Neural cell (in vitro differentiated cells): ENCODE results near the gene CTSZ. TPM values are rescaled to one million over a fixed set of nuclear protein-coding genes. Genes with fewer than 3 reads are reported as not detected.

Experiments
- H2AFZ ChIP-seq: fragments of 200-600, 300-800 bp; sonication (generic), shearing (Covaris generic); 2 replicates; pipeline ENCODE4 v1.6.0; 2014; ENCODE audit warnings: low read depth, mild to moderate bottlenecking, antibody characterized with exemption, low read length, moderate library complexity
- H3F3A ChIP-seq: fragments of 200-600 bp; shearing (Covaris generic); 2 replicates; pipeline ENCODE4 v1.6.1; 2016; ENCODE audit warnings: mild to moderate bottlenecking, moderate library complexity, mixed read lengths, antibody characterized with exemption, low read length; ENCODE audit not compliant: insufficient read depth, poor library complexity, severe bottlenecking
- H3K27ac ChIP-seq: fragments of 200-600, 300-800 bp; sonication (generic), shearing (Covaris generic); 2 replicates; pipeline ENCODE4 v1.5.1; 2014; ENCODE audit warnings: mild to moderate bottlenecking, low read length, moderate library complexity
- H3K27me3 ChIP-seq: fragments of 300-800, 200-600 bp; sonication (generic), shearing (Covaris generic); 2 replicates; pipeline ENCODE4 v1.6.0; 2014; ENCODE audit warnings: mild to moderate bottlenecking, low read depth, low read length, moderate library complexity; ENCODE audit not compliant: insufficient read depth
- H3K36me3 ChIP-seq: fragments of 300-800, 200-600 bp; sonication (generic), shearing (Covaris generic); 2 replicates; pipeline ENCODE4 v1.5.1; 2014; ENCODE audit warnings: mild to moderate bottlenecking, antibody characterized with exemption, low read length, moderate library complexity; ENCODE audit not compliant: insufficient read depth
- H3K4me2 ChIP-seq: fragments of 300-800, 200-600 bp; sonication (generic), shearing (Covaris generic); 2 replicates; pipeline ENCODE4 v1.6.0; 2014; ENCODE audit warnings: mild to moderate bottlenecking, low read length
- H3K4me3 ChIP-seq: fragments of 300-800, 200-600 bp; sonication (generic), shearing (Covaris generic); 2 replicates; pipeline ENCODE4 v1.5.1; 2014; ENCODE audit warnings: mild to moderate bottlenecking, low read length, moderate library complexity
- H3K79me2 ChIP-seq: fragments of 200-600 bp; shearing (Covaris generic); replicated peaks from 2 replicates; pipeline ENCODE4 v1.6.0; 2014; ENCODE audit warnings: mild to moderate bottlenecking, low read length, moderate library complexity; ENCODE audit not compliant: insufficient read depth
- H3K9ac ChIP-seq: fragments of 300-800, 200-600 bp; sonication (generic), shearing (Covaris generic); 2 replicates; pipeline ENCODE4 v1.6.1; 2016; ENCODE audit warnings: mild to moderate bottlenecking, low read length, mixed read lengths
- H3K9me2 ChIP-seq: fragments of 200-600 bp; shearing (Covaris generic); 2 replicates; pipeline ENCODE4 v1.6.1; 2016; ENCODE audit warnings: mild to moderate bottlenecking, low read length, mixed read lengths; ENCODE audit not compliant: insufficient read depth
- H3K9me3 ChIP-seq: fragments of 200-600, 300-800 bp; sonication (generic), shearing (Covaris generic); 2 replicates; pipeline ENCODE4 v1.6.1; 2016; ENCODE audit warnings: mild to moderate bottlenecking, mixed run types, low read length, moderate library complexity, mixed read lengths
- H4K20me1 ChIP-seq: fragments of 200-600 bp; shearing (Covaris generic); 2 replicates; pipeline ENCODE4 v1.6.1; 2016; ENCODE audit warnings: mild to moderate bottlenecking, mixed run types; ENCODE audit not compliant: insufficient read depth
- EP300 ChIP-seq: fragments of 450-650 bp; conservative IDR thresholded peaks from 2 replicates; pipeline ENCODE4 v1.6.1; 2014; ENCODE audit warnings: antibody characterized with exemption, mild to moderate bottlenecking, moderate library complexity; ENCODE audit not compliant: poor library complexity, severe bottlenecking
- EZH2 ChIP-seq: fragments of 200-600, 300-800 bp; shearing (Covaris generic), sonication (generic); IDR thresholded peaks from 2 replicates; pipeline ENCODE4 v1.6.1; 2014; ENCODE audit warnings: antibody characterized with exemption, low read length, borderline replicate concordance, mild to moderate bottlenecking; ENCODE audit not compliant: insufficient read depth, poor library complexity, severe bottlenecking
- MXI1 ChIP-seq: fragments of 450-650 bp; conservative IDR thresholded peaks from 2 replicates; pipeline ENCODE4 v1.6.1; 2014; ENCODE audit warnings: antibody characterized with exemption, mild to moderate bottlenecking; ENCODE audit not compliant: poor library complexity, severe bottlenecking
- POLR2AphosphoS5 ChIP-seq: IDR thresholded peaks from 2 replicates; pipeline ENCODE4 v1.6.1; 2012
- RAD21 ChIP-seq: fragments of 450-650 bp; conservative IDR thresholded peaks from 2 replicates; pipeline ENCODE4 v1.6.1; 2014; ENCODE audit warnings: antibody characterized with exemption, mild to moderate bottlenecking, moderate library complexity
- REST ChIP-seq: IDR thresholded peaks from 2 replicates; pipeline ENCODE4 v1.6.1; 2012; ENCODE audit warnings: borderline replicate concordance
- SMC3 ChIP-seq: fragments of 450-650 bp; conservative IDR thresholded peaks from 2 replicates; pipeline ENCODE4 v1.6.1; 2014; ENCODE audit warnings: antibody characterized with exemption, mild to moderate bottlenecking, moderate library complexity; ENCODE audit not compliant: poor library complexity
- TAF1 ChIP-seq: IDR thresholded peaks from 2 replicates; pipeline ENCODE4 v1.6.1; 2012; ENCODE audit warnings: low read depth
- polyA plus RNA-seq: library from polyadenylated mRNA; depleted of rRNA; stranded (reverse); fragments of >200 nt; gene quantifications from 2 replicates; pipeline ENCODE4 v1.2.3, GENCODE V29; 2014
- TF ChIP-seq, protein P1 (sequence below): fragments of 450-650 bp; IDR thresholded peaks from 2 replicates; pipeline ENCODE4 v1.5.1; 2014; ENCODE audit warnings: antibody characterized with exemption, mild to moderate bottlenecking, moderate library complexity; ENCODE audit not compliant: poor library complexity, severe bottlenecking

CTSZ gene
- polyA plus RNA-seq, 1 donor from 2014 or later = 0.31 TPM

DNA sequence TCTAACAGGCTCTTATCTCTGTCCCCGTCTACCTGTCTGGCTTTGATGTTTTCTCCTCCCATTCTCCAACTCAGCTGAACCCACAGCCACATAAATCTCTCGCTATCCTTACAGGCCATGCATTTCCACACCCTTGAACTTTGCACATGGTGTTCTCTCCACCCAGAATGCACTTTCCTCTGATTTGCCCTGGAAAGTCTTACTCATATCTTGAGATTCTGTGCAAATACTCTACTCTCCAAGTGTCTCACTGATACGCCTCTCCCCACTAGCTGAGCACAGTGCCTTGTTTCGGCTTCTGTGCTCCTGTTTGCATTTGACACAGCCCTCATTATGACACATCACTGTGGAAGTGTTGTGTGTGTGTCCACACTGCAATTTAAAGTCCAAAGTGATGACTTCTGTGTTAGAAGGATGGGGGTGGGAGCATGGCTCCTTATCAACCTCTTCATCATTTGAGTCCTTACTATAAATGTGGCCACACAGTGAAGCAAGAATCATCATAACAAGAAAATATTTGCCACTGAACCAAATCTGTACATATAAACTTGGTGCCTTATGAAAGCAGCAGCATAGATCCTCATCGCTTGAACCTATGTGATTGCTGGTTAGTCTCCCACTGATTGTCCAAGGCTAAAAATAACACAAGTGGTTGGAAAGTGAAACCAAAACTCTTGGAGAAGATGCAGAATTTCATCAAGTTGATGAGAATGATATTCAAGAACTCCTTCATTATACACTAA lies 41.1 kb upstream of the CTSZ start:
- no peak for TF ChIP-seq TAF1
- H3K27ac ChIP-seq = no peak overlapping the region
- no peak overlapping the region for H3K4me3 ChIP-seq
- H3K9me3 ChIP-seq = no peaks in the 10 kb centered on the region
- no peaks in the 10 kb centered on the region for H3K36me3 ChIP-seq
- H2AFZ ChIP-seq = no peak overlapping the region
- no peak overlapping the region for H3K4me2 ChIP-seq
- H3K27me3 ChIP-seq = no peaks in the 10 kb centered on the region
- no peaks in the 10 kb centered on the region for H3K9me2 ChIP-seq
- H4K20me1 ChIP-seq = no peaks in the 10 kb centered on the region
- H3F3A ChIP-seq = no peaks in the 10 kb centered on the region
- no peak overlapping the region for H3K9ac ChIP-seq
- no peaks in the 10 kb centered on the region for H3K79me2 ChIP-seq

DNA sequence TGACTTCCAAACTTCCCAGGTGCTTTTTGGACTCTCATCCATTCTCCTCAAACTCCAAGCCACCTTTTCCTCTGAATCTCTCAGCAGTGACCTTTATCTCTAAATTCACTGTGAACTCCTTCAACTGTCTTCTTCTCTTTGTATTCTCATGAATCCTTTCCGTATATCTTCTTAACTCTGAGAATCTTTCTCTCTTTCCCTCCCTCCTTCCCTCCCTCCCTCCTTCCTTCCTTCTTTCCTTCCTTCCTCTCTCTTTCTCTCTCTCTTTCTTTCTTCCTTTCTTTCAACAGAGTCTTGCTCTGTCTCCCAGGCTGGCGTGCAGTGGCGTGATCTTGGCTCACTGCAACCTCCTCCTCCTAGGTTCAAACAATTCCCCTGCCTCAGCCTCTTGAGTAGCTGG lies 39.8 kb upstream of the CTSZ start:
- Histone ChIP-seq H3K4me2 (no peak overlapping the region), H3K9me2 (no peaks in the 10 kb centered on the region), H2AFZ (no peak overlapping the region), H3K9ac (no peak overlapping the region), H3K27ac (no peak overlapping the region), H3K4me3 (no peak overlapping the region), H4K20me1 (no peaks in the 10 kb centered on the region), H3K9me3 (no peaks in the 10 kb centered on the region), H3K36me3 (no peaks in the 10 kb centered on the region), H3K79me2 (no peaks in the 10 kb centered on the region), H3K27me3 (no peaks in the 10 kb centered on the region), H3F3A (no peaks in the 10 kb centered on the region)
- TF ChIP-seq MXI1 (no peak), EP300 (no peak), RAD21 (no peak), POLR2AphosphoS5 (no peak), SMC3 (no peak), EZH2 (no peak), REST (no peak), TAF1 (no peak)
- TF ChIP-seq, protein P1, sequence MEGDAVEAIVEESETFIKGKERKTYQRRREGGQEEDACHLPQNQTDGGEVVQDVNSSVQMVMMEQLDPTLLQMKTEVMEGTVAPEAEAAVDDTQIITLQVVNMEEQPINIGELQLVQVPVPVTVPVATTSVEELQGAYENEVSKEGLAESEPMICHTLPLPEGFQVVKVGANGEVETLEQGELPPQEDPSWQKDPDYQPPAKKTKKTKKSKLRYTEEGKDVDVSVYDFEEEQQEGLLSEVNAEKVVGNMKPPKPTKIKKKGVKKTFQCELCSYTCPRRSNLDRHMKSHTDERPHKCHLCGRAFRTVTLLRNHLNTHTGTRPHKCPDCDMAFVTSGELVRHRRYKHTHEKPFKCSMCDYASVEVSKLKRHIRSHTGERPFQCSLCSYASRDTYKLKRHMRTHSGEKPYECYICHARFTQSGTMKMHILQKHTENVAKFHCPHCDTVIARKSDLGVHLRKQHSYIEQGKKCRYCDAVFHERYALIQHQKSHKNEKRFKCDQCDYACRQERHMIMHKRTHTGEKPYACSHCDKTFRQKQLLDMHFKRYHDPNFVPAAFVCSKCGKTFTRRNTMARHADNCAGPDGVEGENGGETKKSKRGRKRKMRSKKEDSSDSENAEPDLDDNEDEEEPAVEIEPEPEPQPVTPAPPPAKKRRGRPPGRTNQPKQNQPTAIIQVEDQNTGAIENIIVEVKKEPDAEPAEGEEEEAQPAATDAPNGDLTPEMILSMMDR = no peak
